ENCODE measurements around the gene PRPF8.
"Not testable (repeated sequence)": the region's sequence is repeated elsewhere in the genome, so short reads cannot be mapped to it uniquely, and the experiment has no call there.

Gene PRPF8

GRCh38 chr17:1711804-1712203, 27.1 kb upstream of the PRPF8 start:
- no peak for TF ChIP-seq ZNF274 (IDR thresholded peaks at IDR 0.05; ENCODE audit: low read depth, low read length)
- no peak overlapping the region for H3K4me3 ChIP-seq (ENCODE audit: low read length)

GRCh38 chr17:1710807-1711553, 26.3 kb upstream of the PRPF8 start:
- no peak overlapping the region for H3K4me3 ChIP-seq (ENCODE audit: low read length)
- TF ChIP-seq ZNF274 (IDR thresholded peaks at IDR 0.05; ENCODE audit: low read depth, low read length), result no peak

- H3K4me3 ChIP-seq (ENCODE audit: low read length), result peak within 1 kb of the TSS; percentile 41; the same call in 1 of the 2 replicates
These were observed 25.5 kb upstream of the PRPF8 start, which contains the start of gene TLCD2 for GRCh38 chr17:1709971-1710806. Gene TLCD2, minus strand, starts transcription at chr17:1710377. Its CDS starts 135 bp downstream, at chr17:1710242.

GRCh38 chr17:1709403-1709951, 24.8 kb upstream of the PRPF8 start:
- no peak overlapping the region for H3K4me3 ChIP-seq (ENCODE audit: low read length)
- no peak for TF ChIP-seq ZNF274 (IDR thresholded peaks at IDR 0.05; ENCODE audit: low read depth, low read length)

More at GRCh38 chr17:1709971-1710806, 25.5 kb upstream of the PRPF8 start, which contains the start of gene TLCD2:
- no peak for TF ChIP-seq ZNF274 (IDR thresholded peaks at IDR 0.05; ENCODE audit: low read depth, low read length)

GRCh38 chr17:1708791-1709346, 24.2 kb upstream of the PRPF8 start:
- H3K4me3 ChIP-seq (ENCODE audit: low read length), result not testable (repeated sequence)

GRCh38 chr17:1707107-1707506, 22.4 kb upstream of the PRPF8 start:
- no peak overlapping the region for H3K4me3 ChIP-seq (ENCODE audit: low read length)
- TF ChIP-seq ZNF274 (IDR thresholded peaks at IDR 0.05; ENCODE audit: low read depth, low read length), result no peak

- no peak overlapping the region for H3K4me3 ChIP-seq (ENCODE audit: low read length)
- TF ChIP-seq ZNF274 (IDR thresholded peaks at IDR 0.05; ENCODE audit: low read depth, low read length), result no peak
These were observed 20.3 kb upstream of the PRPF8 start for GRCh38 chr17:1705004-1705403.

GRCh38 chr17:1703063-1703462, 18.4 kb upstream of the PRPF8 start:
- no peak for TF ChIP-seq ZNF274 (IDR thresholded peaks at IDR 0.05; ENCODE audit: low read depth, low read length)
- H3K4me3 ChIP-seq (ENCODE audit: low read length), result no peak overlapping the region

- not testable (repeated sequence) for H3K4me3 ChIP-seq (ENCODE audit: low read length)
These were observed 15.2 kb upstream of the PRPF8 start for GRCh38 chr17:1699891-1700290.

GRCh38 chr17:1697681-1698080, 13.0 kb upstream of the PRPF8 start:
- TF ChIP-seq ZNF274 (IDR thresholded peaks at IDR 0.05; ENCODE audit: low read depth, low read length), result no peak
- no peak overlapping the region for H3K4me3 ChIP-seq (ENCODE audit: low read length)

- H3K4me3 ChIP-seq (ENCODE audit: low read length), result no peak overlapping the region
- TF ChIP-seq ZNF274 (IDR thresholded peaks at IDR 0.05; ENCODE audit: low read depth, low read length), result no peak
These were observed 10.7 kb upstream of the PRPF8 start for GRCh38 chr17:1695365-1695764.

- no peak for TF ChIP-seq ZNF274 (IDR thresholded peaks at IDR 0.05; ENCODE audit: low read depth, low read length)
- no peak overlapping the region for H3K4me3 ChIP-seq (ENCODE audit: low read length)
These were observed 8.7 kb upstream of the PRPF8 start for GRCh38 chr17:1693339-1693738.

GRCh38 chr17:1690544-1691221, 6.0 kb upstream of the PRPF8 start:
- no peak for TF ChIP-seq ZNF274 (IDR thresholded peaks at IDR 0.05; ENCODE audit: low read depth, low read length)
- no peak overlapping the region for H3K4me3 ChIP-seq (ENCODE audit: low read length)

GRCh38 chr17:1688405-1688804, 3.7 kb upstream of the PRPF8 start:
- not testable (repeated sequence) for H3K4me3 ChIP-seq (ENCODE audit: low read length)

Data from GM08714 (cell line).